ENCODE measurements around the gene CEP43. TPM values are rescaled to one million over a fixed set of nuclear protein-coding genes. Genes with fewer than 3 reads are reported as not detected.

CEP43 gene
- polyA plus RNA-seq, 1 donor from 2014 or later, result 78.2 TPM

DNA sequence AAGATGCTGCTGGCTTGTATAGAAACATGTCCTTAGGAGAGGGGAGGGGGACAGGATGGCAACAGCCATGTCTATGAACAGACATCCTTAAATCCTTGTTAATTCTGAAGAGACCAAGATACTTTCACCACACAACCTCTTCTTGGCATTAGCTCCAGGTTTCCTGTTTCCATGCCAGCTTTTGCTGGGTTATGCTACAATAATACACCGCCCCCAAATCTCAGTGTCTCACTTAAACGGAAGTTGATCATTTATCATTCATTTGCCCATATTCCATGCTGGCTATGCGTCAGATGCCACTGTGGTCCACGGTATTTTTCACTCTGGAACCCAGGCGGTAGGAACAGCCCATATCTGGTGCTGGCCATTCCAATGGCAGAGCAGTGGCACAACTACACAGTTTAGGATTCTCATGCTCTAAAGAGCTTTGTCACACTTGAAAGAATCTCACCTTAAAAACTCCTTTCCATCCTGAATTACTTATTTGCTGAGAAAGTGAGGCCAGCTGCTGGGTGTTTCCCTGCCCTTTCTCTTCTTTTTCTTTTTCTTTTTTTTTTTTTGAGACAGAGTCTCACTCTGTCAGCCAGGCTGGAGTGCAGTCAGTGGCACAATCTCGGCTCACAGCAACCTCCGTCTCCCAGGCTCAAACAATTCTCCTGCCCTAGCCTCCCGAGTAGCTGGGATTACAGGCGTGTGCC, 39.1 kb upstream of the CEP43 start:
- H3K27ac ChIP-seq (ENCODE audit: low read length), result no peak overlapping the region
- no peaks in the 10 kb centered on the region for H3F3A ChIP-seq (ENCODE audit: insufficient read depth, low read length, poor library complexity, severe bottlenecking)
- no peaks in the 10 kb centered on the region for H3K36me3 ChIP-seq (ENCODE audit: insufficient read depth, low read length)
- H3K9me2 ChIP-seq (ENCODE audit: insufficient read depth, low read length), result no peaks in the 10 kb centered on the region
- H3K79me2 ChIP-seq (replicated peaks; ENCODE audit: insufficient read depth, low read length), result no peaks in the 10 kb centered on the region
- H2AFZ ChIP-seq (ENCODE audit: low read depth, low read length), result no peak overlapping the region
- no peaks in the 10 kb centered on the region for H3K27me3 ChIP-seq (ENCODE audit: insufficient read depth, low read depth, low read length)
- TF ChIP-seq, protein P1, sequence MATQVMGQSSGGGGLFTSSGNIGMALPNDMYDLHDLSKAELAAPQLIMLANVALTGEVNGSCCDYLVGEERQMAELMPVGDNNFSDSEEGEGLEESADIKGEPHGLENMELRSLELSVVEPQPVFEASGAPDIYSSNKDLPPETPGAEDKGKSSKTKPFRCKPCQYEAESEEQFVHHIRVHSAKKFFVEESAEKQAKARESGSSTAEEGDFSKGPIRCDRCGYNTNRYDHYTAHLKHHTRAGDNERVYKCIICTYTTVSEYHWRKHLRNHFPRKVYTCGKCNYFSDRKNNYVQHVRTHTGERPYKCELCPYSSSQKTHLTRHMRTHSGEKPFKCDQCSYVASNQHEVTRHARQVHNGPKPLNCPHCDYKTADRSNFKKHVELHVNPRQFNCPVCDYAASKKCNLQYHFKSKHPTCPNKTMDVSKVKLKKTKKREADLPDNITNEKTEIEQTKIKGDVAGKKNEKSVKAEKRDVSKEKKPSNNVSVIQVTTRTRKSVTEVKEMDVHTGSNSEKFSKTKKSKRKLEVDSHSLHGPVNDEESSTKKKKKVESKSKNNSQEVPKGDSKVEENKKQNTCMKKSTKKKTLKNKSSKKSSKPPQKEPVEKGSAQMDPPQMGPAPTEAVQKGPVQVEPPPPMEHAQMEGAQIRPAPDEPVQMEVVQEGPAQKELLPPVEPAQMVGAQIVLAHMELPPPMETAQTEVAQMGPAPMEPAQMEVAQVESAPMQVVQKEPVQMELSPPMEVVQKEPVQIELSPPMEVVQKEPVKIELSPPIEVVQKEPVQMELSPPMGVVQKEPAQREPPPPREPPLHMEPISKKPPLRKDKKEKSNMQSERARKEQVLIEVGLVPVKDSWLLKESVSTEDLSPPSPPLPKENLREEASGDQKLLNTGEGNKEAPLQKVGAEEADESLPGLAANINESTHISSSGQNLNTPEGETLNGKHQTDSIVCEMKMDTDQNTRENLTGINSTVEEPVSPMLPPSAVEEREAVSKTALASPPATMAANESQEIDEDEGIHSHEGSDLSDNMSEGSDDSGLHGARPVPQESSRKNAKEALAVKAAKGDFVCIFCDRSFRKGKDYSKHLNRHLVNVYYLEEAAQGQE (IDR thresholded peaks at IDR 0.05; ENCODE audit: borderline replicate concordance), result no peak
- no peak for TF ChIP-seq EP300 (conservative IDR thresholded peaks at IDR 0.05; ENCODE audit: poor library complexity, severe bottlenecking)
- TF ChIP-seq MXI1 (conservative IDR thresholded peaks at IDR 0.05; ENCODE audit: poor library complexity, severe bottlenecking), result no peak
- TF ChIP-seq EZH2 (IDR thresholded peaks at IDR 0.05; ENCODE audit: borderline replicate concordance, insufficient read depth, low read length, poor library complexity, severe bottlenecking), result no peak
- no peak for TF ChIP-seq SMC3 (conservative IDR thresholded peaks at IDR 0.05; ENCODE audit: poor library complexity)
- TF ChIP-seq POLR2AphosphoS5 (IDR thresholded peaks at IDR 0.05), result no peak
- TF ChIP-seq RAD21 (conservative IDR thresholded peaks at IDR 0.05), result no peak
- TF ChIP-seq TAF1 (IDR thresholded peaks at IDR 0.05; ENCODE audit: low read depth), result no peak
- no peak for TF ChIP-seq CTCF (IDR thresholded peaks at IDR 0.05; ENCODE audit: poor library complexity, severe bottlenecking)
- no peaks in the 10 kb centered on the region for H4K20me1 ChIP-seq (ENCODE audit: insufficient read depth)
- H3K4me2 ChIP-seq (ENCODE audit: low read length), result no peak overlapping the region
- no peak overlapping the region for H3K9ac ChIP-seq (ENCODE audit: low read length)
- no peak overlapping the region for H3K4me3 ChIP-seq (ENCODE audit: low read length)
- H3K9me3 ChIP-seq (ENCODE audit: low read length), result no peaks in the 10 kb centered on the region

- H3K9me3 ChIP-seq (ENCODE audit: low read length), result no peaks in the 10 kb centered on the region
- no peak overlapping the region for H3K27ac ChIP-seq (ENCODE audit: low read length)
- no peaks in the 10 kb centered on the region for H3K79me2 ChIP-seq (replicated peaks; ENCODE audit: insufficient read depth, low read length)
- H3K4me3 ChIP-seq (ENCODE audit: low read length), result no peak overlapping the region
- H3F3A ChIP-seq (ENCODE audit: insufficient read depth, low read length, poor library complexity, severe bottlenecking), result no peaks in the 10 kb centered on the region
- H4K20me1 ChIP-seq (ENCODE audit: insufficient read depth), result no peaks in the 10 kb centered on the region
- H3K27me3 ChIP-seq (ENCODE audit: insufficient read depth, low read depth, low read length), result no peaks in the 10 kb centered on the region
- H3K36me3 ChIP-seq (ENCODE audit: insufficient read depth, low read length), result no peaks in the 10 kb centered on the region
- H3K4me2 ChIP-seq (ENCODE audit: low read length), result no peak overlapping the region
- TF ChIP-seq, protein P1 (IDR thresholded peaks at IDR 0.05; ENCODE audit: borderline replicate concordance), result no peak
- TF ChIP-seq MXI1 (conservative IDR thresholded peaks at IDR 0.05; ENCODE audit: poor library complexity, severe bottlenecking) (no peak), SMC3 (conservative IDR thresholded peaks at IDR 0.05; ENCODE audit: poor library complexity) (no peak), POLR2AphosphoS5 (IDR thresholded peaks at IDR 0.05) (no peak), EZH2 (IDR thresholded peaks at IDR 0.05; ENCODE audit: borderline replicate concordance, insufficient read depth, low read length, poor library complexity, severe bottlenecking) (no peak), CTCF (IDR thresholded peaks at IDR 0.05; ENCODE audit: poor library complexity, severe bottlenecking) (no peak), RAD21 (conservative IDR thresholded peaks at IDR 0.05) (no peak)
- H3K9ac ChIP-seq (ENCODE audit: low read length), result no peak overlapping the region
- H3K9me2 ChIP-seq (ENCODE audit: insufficient read depth, low read length), result no peaks in the 10 kb centered on the region
- no peak overlapping the region for H2AFZ ChIP-seq (ENCODE audit: low read depth, low read length)
Measured at GRCh38 chr6:166960609-166960978, 38.6 kb upstream of the CEP43 start.

Measured in neural cell (in vitro differentiated cells).